ENCODE measurements around the gene R3HDM1.

- TF ChIP-seq, protein P1, sequence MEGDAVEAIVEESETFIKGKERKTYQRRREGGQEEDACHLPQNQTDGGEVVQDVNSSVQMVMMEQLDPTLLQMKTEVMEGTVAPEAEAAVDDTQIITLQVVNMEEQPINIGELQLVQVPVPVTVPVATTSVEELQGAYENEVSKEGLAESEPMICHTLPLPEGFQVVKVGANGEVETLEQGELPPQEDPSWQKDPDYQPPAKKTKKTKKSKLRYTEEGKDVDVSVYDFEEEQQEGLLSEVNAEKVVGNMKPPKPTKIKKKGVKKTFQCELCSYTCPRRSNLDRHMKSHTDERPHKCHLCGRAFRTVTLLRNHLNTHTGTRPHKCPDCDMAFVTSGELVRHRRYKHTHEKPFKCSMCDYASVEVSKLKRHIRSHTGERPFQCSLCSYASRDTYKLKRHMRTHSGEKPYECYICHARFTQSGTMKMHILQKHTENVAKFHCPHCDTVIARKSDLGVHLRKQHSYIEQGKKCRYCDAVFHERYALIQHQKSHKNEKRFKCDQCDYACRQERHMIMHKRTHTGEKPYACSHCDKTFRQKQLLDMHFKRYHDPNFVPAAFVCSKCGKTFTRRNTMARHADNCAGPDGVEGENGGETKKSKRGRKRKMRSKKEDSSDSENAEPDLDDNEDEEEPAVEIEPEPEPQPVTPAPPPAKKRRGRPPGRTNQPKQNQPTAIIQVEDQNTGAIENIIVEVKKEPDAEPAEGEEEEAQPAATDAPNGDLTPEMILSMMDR (IDR thresholded peaks at IDR 0.05), result no peak
- TF ChIP-seq POLR2A (IDR thresholded peaks at IDR 0.05), result no peak
These were observed 20.7 kb upstream of the R3HDM1 start for GRCh38 chr2:135510577-135510976.

Measured in thyroid gland (tissue), 4 donors.